GM21528 (cell line): ENCODE results near the gene POMGNT1.

Source experiments
- ATAC-seq: cut with Tn5 transposase; IDR thresholded peaks from one replicate; pipeline ENCODE4 v1.9.1; 2021; ENCODE audit warnings: mild to moderate bottlenecking, moderate library complexity; ENCODE audit not compliant: unreplicated experiment, low FRiP score

POMGNT1 gene

DNA sequence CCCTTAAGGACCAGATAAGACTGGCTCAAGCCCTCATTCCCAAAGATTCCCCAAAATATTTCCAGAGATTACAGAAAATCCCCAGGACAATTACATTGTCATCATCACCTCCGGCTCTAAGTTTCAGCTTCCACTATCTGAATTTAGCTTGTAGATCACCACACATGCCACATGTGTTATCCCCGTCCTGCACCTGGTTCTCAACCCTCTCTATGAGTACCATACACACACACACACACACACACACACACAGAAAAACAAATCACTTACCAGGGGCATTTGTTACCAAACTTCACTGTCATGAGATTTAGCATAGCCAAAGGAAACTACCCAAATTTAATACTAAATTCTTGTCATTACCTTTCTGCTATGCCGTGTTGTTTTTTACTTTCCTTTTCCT lies 38.7 kb downstream of the POMGNT1 start:
- no peak for ATAC-seq

DNA sequence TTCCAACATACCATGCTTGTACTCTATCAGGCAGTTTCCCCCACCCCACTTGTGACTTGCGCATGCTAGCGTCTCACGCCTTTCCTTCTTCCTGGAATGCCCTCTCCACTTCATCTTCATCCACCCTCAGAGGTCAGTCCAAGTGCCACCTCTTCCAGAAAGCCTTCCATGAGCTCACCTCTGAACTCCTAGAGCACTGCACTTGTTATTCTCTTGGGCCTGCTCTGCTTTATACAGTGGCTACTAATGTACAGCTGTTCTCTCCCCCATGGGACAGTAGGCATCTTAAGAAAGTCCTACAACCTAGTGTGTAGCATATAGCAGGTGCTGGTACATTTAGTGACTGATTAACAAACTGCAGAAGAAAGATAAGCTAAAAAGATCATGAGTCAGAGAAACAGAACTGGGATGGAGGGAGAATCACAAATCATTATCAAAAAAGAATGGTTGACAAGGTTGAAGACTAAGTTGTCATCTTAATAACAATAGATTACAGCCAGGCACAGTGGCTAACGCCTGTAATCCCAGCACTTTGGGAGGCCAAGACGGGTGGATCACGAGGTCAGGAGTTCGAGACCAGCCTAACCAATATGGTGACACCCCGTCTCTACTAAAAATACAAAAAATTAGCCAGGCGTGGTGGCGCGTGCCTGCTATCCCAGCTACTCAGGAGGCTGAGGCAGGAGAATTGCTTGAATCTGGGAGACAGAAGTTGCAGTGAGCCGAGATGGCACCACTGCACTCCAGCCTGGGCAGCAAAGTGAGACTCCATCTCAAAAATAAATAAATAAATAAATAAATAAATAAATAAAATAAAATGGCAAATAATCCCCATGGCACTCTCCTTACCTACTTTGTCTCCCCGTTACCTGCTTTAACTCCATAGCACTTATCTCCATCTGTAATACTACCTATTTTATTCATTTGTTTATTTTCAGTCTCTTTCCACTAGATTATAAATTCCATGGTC lies 39.6 kb downstream of the POMGNT1 start:
- peak; percentile 52 for ATAC-seq

DNA sequence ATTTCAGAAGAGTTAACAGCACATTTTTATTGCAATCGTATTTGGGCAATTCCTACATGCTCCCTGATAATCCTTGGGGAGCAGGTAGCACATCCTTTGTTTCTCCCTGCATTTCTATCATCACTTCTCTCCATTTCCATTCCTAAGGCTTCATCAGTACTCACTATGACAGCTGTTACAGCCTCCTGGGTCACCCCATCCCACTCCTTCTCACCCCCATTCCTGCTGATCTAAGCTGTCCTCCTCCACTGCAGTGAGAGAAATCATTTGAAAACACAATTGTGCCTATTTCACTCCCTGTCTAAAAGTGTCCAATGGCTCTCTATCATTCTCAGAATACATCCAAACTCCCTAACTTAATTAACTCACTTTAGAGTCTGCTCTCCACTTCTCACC lies 40.3 kb downstream of the POMGNT1 start:
- no peak for ATAC-seq

DNA sequence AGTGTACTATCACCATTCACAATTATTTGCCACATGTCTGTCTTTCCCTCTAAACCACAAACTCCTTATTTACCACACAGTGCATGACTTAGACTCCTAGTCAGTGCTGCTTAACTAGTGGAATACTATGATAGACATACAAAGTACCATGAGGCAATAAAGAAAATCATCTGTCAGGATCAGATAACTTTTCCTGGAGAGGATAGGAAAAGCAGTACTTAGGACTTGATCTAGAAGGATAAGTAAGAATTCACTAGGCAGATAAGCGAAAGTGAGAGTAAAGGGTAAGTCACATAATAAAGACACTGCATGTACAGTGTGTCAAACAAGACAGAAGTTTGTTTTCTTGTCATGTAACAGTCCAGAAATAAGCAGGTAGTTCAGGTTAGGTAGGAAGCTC lies 44.5 kb downstream of the POMGNT1 start:
- no peak for ATAC-seq

DNA sequence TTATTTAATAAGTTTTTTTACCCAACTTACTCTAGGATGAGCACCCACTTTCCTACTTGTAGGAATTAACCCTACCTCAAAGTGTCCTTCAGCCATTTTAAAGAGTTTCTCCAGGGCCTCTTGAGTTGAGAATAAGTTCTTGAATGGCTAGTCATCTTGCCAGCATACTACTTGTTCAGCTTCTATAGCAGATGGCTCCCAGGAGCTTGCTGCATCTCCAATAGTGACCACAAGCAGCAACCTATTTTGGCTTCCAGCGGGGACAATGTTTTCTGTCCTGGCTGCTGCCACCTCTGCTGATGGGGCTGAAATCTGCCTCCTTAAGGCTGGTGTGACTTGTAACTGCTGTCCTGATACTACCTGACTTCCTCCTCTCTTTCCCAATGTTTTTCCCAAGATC lies 45.0 kb downstream of the POMGNT1 start:
- no peak for ATAC-seq

DNA sequence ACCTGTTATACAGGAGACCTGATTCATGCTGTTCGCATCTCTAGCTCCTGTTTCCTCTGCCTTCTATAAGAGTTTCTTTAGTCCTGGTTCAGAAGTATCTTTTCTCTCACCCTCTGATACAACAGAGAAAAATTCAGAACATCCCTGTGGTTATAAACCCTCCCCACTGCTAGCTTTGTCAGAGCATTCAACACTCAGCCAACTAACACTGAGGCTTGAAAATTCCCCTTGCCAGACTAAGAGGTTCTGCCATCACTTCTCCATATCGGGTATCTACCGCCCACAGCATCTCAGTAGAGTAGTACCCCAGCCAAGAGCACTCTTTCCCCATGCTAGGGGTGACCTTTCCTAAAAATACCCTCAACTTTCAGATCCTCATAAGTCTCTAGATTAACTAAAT lies 46.2 kb downstream of the POMGNT1 start:
- no peak for ATAC-seq

DNA sequence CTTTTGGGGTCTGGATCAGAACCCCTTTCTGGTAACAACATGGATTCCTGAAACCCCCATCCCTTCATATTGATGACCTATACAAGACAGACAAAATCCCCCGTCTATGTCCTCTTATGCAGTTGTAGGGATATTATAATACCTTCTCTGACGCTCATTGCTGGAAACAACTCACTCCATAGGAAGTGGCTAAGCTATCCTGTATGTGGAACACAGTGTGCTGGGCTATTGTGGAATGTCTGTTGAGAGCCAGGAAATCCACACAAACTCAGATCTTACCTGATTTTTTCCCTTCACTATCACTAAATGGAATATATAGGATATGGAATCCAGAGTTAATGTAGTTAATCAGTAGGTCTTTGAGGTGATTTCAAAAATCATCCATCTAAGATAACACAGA lies 48.1 kb downstream of the POMGNT1 start:
- ATAC-seq, result no peak

DNA sequence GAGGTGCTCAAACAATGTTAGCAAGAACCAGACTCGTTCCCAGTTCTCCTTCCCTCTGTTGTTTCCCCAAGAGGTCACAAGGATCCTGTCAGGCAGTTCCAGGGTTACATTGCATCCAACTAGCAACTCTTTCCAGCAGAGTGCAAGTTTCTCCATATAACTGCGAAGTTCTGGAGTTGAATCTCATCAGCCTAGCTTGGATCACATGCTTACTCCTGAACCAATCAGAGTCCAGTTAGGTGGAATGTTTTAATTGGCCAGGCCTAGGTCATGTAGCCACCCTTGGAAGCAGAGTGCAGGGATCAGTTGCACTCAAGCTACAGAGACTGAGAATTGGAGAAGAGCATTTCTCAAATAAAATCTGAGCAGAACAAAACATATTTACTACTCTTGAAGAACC lies 49.9 kb downstream of the POMGNT1 start:
- no peak for ATAC-seq
